HG02588 (cell line): ENCODE measurements around the gene EDEM1.

Experiments
- ATAC-seq: cut with Tn5 transposase; IDR thresholded peaks from one replicate; pipeline ENCODE4 v1.9.1; 2021; ENCODE audit warnings: mild to moderate bottlenecking, moderate library complexity; ENCODE audit not compliant: unreplicated experiment

Gene EDEM1

DNA sequence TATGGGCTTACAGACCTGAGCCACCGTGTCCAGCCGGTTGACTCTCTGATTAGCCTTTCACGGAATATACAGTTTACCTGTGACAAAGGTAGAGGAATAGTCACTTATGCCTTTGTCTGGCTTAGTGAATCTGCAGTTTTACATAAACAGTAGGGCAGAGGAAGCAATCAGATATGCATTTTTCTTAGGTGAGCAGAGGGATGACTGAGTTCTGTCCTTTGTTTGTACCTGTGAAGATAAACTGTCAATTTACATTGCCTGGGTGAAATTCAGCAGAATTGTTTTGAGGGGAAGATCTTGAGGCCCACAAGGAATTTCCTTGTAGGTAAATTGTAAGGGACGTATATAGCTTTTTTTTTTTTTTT, 10.8 kb downstream of the EDEM1 start:
- no peak for ATAC-seq

DNA sequence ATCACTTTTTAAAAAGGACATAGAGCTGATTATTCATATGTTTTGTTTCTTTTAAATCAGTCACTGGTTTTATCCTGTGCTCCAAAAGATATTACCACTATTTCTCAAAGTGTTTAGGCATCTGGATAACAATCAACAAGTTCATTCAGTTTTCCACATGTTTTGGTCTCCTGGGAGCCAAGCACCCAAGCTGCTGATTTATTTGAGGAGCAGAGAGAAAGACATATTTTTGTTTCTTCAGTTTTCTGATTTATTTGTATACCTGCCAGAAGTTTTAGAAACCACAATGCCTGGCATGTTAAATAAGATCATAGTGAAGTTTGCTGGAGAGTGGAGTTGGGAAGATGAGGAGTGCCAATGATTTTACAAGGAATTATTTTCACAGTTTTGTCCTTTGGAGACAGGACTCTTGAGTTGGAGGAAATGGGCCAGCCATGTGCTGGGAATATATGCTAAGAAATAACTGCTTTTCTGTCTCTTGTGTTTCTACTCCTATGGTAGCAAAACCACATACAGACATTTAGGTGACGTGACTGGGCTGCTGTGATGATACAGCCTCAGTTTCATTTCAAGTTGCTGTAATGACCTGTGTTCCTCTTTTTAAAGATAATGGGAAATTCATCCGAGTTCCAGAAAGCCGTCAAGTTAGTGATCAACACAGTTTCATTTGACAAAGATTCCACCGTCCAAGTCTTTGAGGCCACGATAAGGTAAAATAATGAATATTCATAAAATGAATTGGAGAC, 11.7 kb downstream of the EDEM1 start:
- ATAC-seq = peak; percentile 37

GRCh38 chr3:5201536-5201935, 14.0 kb downstream of the EDEM1 start:
- ATAC-seq = no peak

DNA sequence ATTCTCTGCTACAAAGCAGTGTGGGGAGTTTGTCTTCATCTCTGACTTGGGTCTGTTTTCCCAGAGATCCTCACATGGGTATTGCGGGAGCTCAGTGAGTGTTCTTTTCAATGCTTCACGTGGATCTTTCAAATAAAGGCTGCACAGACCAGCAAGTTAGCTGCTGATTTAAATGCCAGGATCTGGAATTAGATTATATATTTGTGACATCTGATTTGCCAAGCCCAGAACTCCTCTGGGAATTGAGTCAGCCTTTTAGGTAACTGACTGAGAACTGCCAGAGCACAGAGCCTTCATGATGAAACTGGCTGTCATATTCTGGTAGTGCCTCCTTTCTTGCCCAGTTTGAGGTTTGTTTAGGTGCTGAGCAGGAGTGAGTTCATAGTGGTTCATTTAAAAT, 14.7 kb downstream of the EDEM1 start:
- ATAC-seq = no peak

DNA sequence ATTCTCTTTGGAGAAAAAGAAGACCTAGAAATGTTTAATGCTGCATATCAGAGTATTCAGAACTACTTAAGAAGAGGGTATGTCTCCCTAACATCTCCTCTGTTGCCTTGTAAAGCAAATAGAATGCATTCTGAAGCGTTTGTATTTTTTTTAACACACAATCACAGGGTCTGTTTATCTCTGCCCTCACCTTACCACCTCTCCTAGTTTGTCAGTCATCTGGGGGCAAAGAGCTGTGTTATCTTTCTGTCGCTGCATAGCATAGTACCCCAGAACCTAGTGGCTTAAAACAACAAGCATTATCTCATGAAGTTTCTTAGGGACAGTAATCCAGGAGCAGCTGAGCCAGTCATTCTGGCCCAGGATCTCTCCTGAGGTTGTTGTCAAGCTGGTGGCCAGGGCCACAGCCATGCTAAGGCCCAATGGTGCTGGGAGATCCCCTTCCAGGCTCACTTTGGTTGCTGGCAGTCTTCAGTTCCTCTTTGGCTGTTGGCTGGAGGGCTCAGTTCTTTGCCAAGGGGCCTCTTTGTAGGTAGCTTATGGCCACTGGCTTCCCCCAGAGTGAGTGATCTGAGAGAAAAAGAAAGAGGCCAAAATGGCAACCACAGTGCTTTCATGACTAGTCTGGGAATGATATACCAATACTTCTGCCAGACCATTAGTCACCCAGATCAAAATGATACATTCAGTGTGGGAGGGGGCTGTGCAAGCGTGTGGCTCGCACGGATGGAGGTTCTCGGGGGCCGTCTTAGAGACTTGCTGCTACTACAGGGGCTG, 17.8 kb downstream of the EDEM1 start:
- peak; percentile 99 for ATAC-seq

GRCh38 chr3:5210926-5211325, 23.4 kb downstream of the EDEM1 start:
- no peak for ATAC-seq

GRCh38 chr3:5212628-5213573, 25.4 kb downstream of the EDEM1 start:
- no peak for ATAC-seq

GRCh38 chr3:5213574-5213966, 26.1 kb downstream of the EDEM1 start:
- no peak for ATAC-seq

DNA sequence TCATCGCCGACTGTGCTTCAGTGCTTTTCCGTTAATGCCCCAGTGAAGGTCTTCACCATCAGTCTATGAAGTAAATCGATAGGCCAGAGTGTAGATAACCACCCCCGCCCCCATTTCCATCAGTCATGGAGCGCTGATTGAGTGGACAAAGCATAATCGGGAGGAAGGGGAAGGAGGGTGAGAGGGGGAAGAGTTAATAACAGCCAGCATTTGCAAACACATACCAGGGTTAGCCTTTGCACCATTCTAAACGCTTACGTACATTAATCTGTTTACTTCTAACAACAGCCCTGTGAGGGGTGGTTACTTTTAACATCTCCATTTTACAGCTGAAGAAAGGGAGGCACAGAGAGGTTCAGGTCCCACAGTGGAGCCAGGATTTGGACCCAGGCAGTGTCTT, 26.8 kb downstream of the EDEM1 start:
- ATAC-seq = no peak

DNA sequence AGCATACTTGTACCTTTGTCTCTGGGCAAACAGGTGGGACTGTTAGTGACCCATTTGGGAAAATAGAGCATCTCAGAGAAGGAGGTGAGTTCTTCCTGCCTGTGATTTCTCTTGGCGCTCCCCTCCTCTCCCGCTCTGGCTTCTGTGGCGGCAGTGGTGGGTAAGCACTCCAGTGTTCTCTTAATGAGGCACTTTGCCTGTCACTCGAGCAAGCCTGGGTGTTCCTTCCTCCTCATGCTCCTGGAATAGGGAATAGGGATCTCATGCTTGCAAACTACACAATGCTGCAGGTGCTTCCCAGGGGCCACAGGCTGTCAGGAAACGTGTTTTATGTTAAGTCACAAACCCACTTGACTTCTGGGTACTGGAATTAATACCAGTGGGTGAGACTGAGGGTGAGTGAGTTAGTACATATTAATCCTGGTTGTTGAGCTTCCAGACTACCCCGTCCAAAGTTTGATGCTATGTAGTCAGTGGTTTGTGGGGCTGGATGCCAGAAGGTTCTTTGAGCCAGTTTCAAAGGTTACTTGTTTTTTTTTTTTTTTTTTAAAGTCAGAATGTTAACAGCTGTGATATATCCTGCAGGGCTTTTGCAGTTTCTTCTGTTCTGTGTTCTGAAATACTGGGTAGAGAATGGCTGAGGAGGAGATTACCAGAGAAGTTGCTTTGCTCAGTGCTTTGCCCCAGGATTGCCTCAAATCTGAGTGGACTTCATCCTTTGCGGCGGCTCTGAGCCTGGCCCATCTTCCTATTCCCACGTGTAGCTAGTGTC, 30.5 kb downstream of the EDEM1 start:
- no peak for ATAC-seq

- no peak for ATAC-seq
These were observed 31.3 kb downstream of the EDEM1 start for GRCh38 chr3:5218815-5219214.

DNA sequence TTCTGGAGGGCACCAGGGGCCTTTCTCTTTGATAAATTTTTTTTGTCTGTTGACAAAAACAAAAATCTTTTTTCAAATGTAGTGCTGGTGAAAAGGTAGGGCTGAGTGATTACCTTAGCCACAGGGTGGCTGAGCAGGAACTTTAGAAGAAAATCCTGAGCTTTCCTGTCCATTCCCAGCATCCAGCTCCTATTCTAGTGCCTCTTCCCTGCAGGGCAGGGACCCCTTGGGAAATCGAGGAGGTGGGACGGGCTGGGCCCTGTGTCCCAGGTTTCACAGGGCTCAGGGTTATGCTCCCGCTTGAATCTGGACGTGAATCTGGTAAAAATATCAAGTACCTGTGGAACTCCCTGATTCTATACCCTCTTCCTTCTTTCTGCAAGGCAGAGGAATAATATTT, 31.7 kb downstream of the EDEM1 start:
- no peak for ATAC-seq

- ATAC-seq = no peak
These were observed 32.7 kb downstream of the EDEM1 start for GRCh38 chr3:5220193-5220592.

DNA sequence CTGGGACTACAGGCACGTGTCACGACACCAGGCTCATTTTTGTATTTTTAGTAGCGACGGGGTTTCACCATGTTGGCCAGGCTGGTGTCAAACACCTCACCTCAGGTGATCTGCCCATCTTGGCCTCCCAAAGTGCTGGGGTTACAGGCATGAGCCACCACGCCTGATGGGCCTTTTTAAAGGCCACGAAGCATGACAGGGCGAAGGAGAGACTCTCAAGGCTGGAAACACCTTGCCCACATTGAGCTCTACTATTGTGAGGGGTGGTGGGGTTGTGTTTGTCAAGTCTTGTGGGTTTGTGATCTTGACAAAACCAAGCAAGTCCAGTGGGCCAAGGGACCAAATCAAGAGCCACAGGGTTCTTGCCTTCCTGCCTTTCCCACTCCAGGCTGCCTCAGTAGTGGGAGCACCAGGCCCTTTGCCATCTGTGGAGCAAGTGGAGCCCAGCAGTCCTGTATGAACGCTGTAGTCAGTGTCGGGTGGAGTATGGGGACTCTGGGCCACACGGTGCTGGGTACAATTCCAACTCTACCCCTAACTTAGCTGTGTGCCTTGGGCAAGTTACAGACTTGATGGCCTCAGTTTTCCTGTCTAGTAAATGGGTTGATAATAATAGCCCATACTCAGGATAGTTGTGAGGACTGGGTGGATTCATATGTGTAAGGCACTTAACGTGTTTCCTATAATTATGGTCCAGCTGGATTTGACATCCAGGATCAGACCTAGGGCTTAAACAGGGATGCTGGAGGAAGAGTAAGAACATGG, 33.3 kb downstream of the EDEM1 start:
- ATAC-seq = no peak

GRCh38 chr3:5221701-5222100, 34.2 kb downstream of the EDEM1 start:
- ATAC-seq = no peak

- ATAC-seq = no peak
These were observed 34.9 kb downstream of the EDEM1 start for GRCh38 chr3:5222283-5223005.

DNA sequence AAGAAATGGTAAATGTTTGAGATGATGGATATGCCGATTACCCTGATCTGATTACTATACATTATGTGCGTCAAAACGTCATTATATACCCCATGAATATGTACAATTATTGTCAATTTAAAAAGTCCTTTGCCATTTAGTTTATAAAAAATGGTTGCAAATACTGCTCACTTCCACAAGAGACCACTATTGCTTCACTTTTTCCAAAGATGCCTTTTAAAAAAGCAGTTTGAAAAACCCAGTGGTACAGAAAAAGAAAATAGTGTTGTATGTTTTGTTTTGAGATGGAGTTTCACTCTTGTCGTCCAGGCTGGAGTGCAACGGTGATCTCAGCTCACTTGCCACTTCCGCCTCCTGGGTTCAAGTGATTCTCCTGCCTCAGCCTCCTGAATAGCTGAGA, 39.3 kb downstream of the EDEM1 start:
- no peak for ATAC-seq

- ATAC-seq = no peak
These were observed 40.3 kb downstream of the EDEM1 start for GRCh38 chr3:5227812-5228211.

DNA sequence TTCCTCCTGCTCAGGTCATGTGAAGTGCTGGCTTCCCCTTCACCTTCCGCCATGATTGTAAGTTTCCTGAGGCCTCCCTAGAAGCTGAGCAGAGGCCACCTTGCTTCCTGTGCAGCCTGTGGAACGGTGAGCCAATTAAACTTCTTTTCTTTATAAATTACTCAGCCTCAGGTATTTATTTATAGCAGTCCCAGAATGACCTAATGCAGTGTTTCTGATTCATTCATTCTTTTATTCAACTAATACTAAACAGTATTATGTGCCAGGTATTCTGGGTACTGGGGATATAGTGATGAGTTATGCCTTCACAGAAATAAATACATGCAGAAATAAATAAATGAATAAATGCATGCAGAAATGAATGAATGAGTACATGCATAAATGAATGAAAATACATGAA, 41.9 kb downstream of the EDEM1 start:
- no peak for ATAC-seq
